BE2C (cell line): ENCODE results near the gene ZNF423.

ENCODE experiments used
- DNase-seq: peaks from one replicate; pipeline ENCODE4 v3.0.0-alpha.2; 2020
- H3K27me3 ChIP-seq: fragments of 250-450 bp; sonication (Bioruptor Pico); 2 replicates; pipeline ENCODE4 v1.5.1; 2020; ENCODE audit warnings: mild to moderate bottlenecking
- H3K36me3 ChIP-seq: fragments of 250-450 bp; sonication (Bioruptor Pico); 2 replicates; pipeline ENCODE4 v1.5.1; 2020; ENCODE audit warnings: mild to moderate bottlenecking
- H3K4me1 ChIP-seq: fragments of 250-450 bp; sonication (Bioruptor Pico); 2 replicates; pipeline ENCODE4 v1.5.1; 2020
- H3K4me3 ChIP-seq: 2 replicates; pipeline ENCODE4 v1.5.1; 2011; ENCODE audit warnings: low read depth, low read length
- H3K9me3 ChIP-seq: fragments of 250-450 bp; sonication (Bioruptor Pico); 2 replicates; pipeline ENCODE4 v1.5.1; 2020
- TF ChIP-seq, protein P1 (sequence below): IDR thresholded peaks from 2 replicates; pipeline ENCODE4 v1.5.1; 2012; ENCODE audit warnings: mild to moderate bottlenecking, low read depth, low read length

ZNF423 gene

GRCh38 chr16:49717689-49718088 lies 138.2 kb downstream of the ZNF423 start:
- H3K4me1 ChIP-seq, result no peaks in the 10 kb centered on the region
- DNase-seq, result no peak
- TF ChIP-seq, protein P1, sequence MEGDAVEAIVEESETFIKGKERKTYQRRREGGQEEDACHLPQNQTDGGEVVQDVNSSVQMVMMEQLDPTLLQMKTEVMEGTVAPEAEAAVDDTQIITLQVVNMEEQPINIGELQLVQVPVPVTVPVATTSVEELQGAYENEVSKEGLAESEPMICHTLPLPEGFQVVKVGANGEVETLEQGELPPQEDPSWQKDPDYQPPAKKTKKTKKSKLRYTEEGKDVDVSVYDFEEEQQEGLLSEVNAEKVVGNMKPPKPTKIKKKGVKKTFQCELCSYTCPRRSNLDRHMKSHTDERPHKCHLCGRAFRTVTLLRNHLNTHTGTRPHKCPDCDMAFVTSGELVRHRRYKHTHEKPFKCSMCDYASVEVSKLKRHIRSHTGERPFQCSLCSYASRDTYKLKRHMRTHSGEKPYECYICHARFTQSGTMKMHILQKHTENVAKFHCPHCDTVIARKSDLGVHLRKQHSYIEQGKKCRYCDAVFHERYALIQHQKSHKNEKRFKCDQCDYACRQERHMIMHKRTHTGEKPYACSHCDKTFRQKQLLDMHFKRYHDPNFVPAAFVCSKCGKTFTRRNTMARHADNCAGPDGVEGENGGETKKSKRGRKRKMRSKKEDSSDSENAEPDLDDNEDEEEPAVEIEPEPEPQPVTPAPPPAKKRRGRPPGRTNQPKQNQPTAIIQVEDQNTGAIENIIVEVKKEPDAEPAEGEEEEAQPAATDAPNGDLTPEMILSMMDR, result no peak
- H3K27me3 ChIP-seq, result no peaks in the 10 kb centered on the region
- no peaks in the 10 kb centered on the region for H3K36me3 ChIP-seq
- no peak overlapping the region for H3K4me3 ChIP-seq
- H3K9me3 ChIP-seq, result no peaks in the 10 kb centered on the region

DNA sequence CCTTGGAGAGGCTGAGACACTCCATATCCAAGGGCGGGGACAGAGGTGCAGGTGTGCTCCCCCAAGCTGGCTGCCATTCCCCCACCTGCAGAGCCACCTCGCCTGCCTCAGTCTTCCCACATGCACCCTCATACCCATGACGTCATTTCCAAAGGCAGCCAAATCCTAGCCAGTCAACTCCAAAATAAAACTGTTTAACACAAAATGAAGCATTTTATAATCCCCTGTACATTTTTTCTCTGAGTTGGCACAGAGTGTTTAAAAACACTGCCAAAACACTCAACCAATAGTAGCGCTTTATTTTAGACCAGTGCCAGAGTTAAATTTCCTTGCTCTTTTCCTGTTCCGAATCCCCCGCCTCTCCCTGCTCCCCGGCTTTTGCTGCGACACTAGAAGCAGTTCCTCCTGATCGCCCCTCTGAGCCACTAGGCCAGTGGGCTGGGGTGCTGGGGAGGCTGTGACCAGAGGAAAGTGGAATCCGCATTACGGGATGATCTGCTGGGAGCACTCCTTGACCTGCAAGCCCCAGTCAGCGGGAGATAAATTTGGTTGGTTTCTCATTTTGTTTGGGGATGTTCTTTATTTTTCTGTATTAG lies 139.5 kb downstream of the ZNF423 start:
- H3K27me3 ChIP-seq, result no peaks in the 10 kb centered on the region
- TF ChIP-seq, protein P1, result no peak
- DNase-seq, result no peak
- H3K36me3 ChIP-seq, result no peaks in the 10 kb centered on the region
- no peaks in the 10 kb centered on the region for H3K9me3 ChIP-seq
- H3K4me1 ChIP-seq, result no peaks in the 10 kb centered on the region
- no peak overlapping the region for H3K4me3 ChIP-seq

- no peaks in the 10 kb centered on the region for H3K9me3 ChIP-seq
- H3K36me3 ChIP-seq, result no peaks in the 10 kb centered on the region
- H3K27me3 ChIP-seq, result no peaks in the 10 kb centered on the region
- TF ChIP-seq, protein P1, result no peak
- DNase-seq, result no peak
- no peaks in the 10 kb centered on the region for H3K4me1 ChIP-seq
- H3K4me3 ChIP-seq, result no peak overlapping the region
These were observed 142.1 kb downstream of the ZNF423 start for GRCh38 chr16:49713770-49714169.

DNA sequence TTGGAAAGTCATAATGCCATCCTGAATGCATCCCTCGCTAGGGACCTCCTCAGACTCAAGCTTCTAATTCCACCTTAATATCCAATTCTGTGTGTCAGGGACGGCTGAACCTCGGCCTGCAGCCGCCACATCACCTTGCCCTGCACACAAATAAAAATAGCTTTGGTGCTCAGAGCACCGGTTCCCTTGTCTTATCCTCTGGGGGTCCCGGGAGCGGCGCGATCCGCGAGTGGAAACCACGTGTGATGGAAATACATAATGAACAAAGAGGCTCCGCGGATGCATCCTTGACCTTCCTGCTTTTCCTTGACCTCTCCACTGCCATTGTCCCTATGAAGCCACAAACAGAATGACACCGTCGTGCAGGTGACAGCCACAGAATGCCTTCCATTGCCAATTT lies 143.4 kb downstream of the ZNF423 start:
- DNase-seq, result no peak
- Histone ChIP-seq H3K36me3 (no peaks in the 10 kb centered on the region), H3K9me3 (no peaks in the 10 kb centered on the region), H3K4me1 (no peaks in the 10 kb centered on the region), H3K27me3 (no peaks in the 10 kb centered on the region), H3K4me3 (no peak overlapping the region)
- TF ChIP-seq, protein P1, result no peak

- H3K27me3 ChIP-seq, result no peaks in the 10 kb centered on the region
These were observed 143.8 kb downstream of the ZNF423 start for GRCh38 chr16:49712106-49712505.

DNA sequence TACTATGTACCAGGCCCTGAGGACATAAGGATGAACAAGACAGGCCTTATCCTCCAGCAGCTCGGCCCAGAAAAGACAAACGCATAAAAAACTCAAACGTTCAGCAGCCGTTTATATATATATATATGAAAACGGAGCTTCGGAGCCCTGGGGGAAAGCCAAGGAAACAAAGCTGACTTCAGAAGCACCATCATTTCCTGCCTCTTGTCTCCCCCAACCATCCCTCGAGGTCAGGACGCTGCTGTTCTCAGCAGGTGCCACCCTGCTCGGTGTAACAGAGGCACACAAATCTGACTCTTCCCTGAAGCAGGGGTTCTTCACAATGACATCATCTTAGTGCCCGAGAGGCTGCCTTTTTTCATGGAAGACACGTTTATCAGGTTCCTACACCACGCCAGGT lies 146.9 kb downstream of the ZNF423 start:
- no peaks in the 10 kb centered on the region for H3K9me3 ChIP-seq

More at GRCh38 chr16:49712106-49712505, 143.8 kb downstream of the ZNF423 start:
- H3K9me3 ChIP-seq, result no peaks in the 10 kb centered on the region
- TF ChIP-seq, protein P1, result no peak
- H3K36me3 ChIP-seq, result no peaks in the 10 kb centered on the region
- no peak overlapping the region for H3K4me3 ChIP-seq
- H3K4me1 ChIP-seq, result no peaks in the 10 kb centered on the region
- no peak for DNase-seq

More for the DNA sequence above, 146.9 kb downstream of the ZNF423 start:
- TF ChIP-seq, protein P1, result no peak
- Histone ChIP-seq H3K4me1 (0 out of 2 replicates have a peak, but pooled peaks cover 2% of the 10 kb centered on the region), H3K4me3 (no peak overlapping the region), H3K27me3 (no peaks in the 10 kb centered on the region), H3K36me3 (no peaks in the 10 kb centered on the region)
- no peak for DNase-seq
